Peyer's patch (tissue), 4 donors: ENCODE data around the gene SCN1B. TPM values are rescaled to one million over a fixed set of nuclear protein-coding genes. Genes with fewer than 3 reads are reported as not detected.

Source experiments
- DNase-seq, 3 donors: peaks; one replicate each; pipeline ENCODE4 v3.0.0-alpha.2; 2017 to 2019
- H3K27ac ChIP-seq, 4 donors: fragments of 200-600 bp; sonication (generic); one replicate each; pipeline ENCODE4 v1.5.1; 2016 to 2019
- H3K27me3 ChIP-seq, 2 donors: fragments of 200-600 bp; sonication (generic); one replicate each; pipeline ENCODE4 v1.5.1; 2019
- H3K36me3 ChIP-seq, 3 donors: fragments of 200-600 bp; sonication (generic); one replicate each; pipeline ENCODE4 v1.5.1; 2016 to 2019
- H3K4me1 ChIP-seq, 4 donors: fragments of 200-600 bp; sonication (generic); one replicate each; pipeline ENCODE4 v1.5.1; 2016 to 2019
- H3K4me3 ChIP-seq, 4 donors: fragments of 200-600 bp; sonication (generic); 1 replicate in 3 of 4; 2 replicates in 1 of 4; pipeline ENCODE4 v1.5.1; 2016 to 2019; ENCODE audit warnings: mild to moderate bottlenecking in 1 of 4
- H3K9me3 ChIP-seq, 4 donors: fragments of 200-600 bp; sonication (generic); one replicate each; pipeline ENCODE4 v1.5.1; 2016 to 2019; ENCODE audit warnings: mild to moderate bottlenecking in 1 of 4
- POLR2A ChIP-seq, 2 donors: fragments of 450-650 bp; IDR thresholded peaks; one replicate each; pipeline ENCODE4 v1.5.1; 2017; ENCODE audit warnings: antibody characterized with exemption in 2 of 2, mild to moderate bottlenecking in 2 of 2, moderate library complexity in 2 of 2
- total RNA-seq, 4 donors: library from RNA; depleted of rRNA; stranded (reverse); fragments of >200 nt; gene quantifications; one replicate each; pipeline ENCODE4 v1.1.0, GENCODE V29; 2016
- TF ChIP-seq, protein P1 (sequence below), 6 experiments: fragments of 450-650 bp in 4 of 6; fragments of 200-600 bp in 2 of 6; sonication (generic) in 1 of 6; IDR thresholded peaks; one replicate each; pipeline ENCODE4 v1.5.1; 2017 to 2019; ENCODE audit warnings: antibody characterized with exemption in 6 of 6, mild to moderate bottlenecking in 3 of 6, moderate library complexity in 1 of 6

The SCN1B gene
- total RNA-seq, 4 donors from 2014 or later = 2.8 to 9.1 (median 5.1) TPM

- Histone ChIP-seq H3K4me3 (no peak overlapping the region), H3K27me3 (peaks cover 0 to 4% of the 10 kb centered on the region in 2 donors), H3K36me3 (peaks cover 0 to 5% (median 0%) of the 10 kb centered on the region in 3 donors), H3K27ac (no peak overlapping the region), H3K4me1 (peaks cover 0 to 16% (median 8%) of the 10 kb centered on the region in 4 donors), H3K9me3 (no peaks in the 10 kb centered on the region)
- TF ChIP-seq, protein P1, sequence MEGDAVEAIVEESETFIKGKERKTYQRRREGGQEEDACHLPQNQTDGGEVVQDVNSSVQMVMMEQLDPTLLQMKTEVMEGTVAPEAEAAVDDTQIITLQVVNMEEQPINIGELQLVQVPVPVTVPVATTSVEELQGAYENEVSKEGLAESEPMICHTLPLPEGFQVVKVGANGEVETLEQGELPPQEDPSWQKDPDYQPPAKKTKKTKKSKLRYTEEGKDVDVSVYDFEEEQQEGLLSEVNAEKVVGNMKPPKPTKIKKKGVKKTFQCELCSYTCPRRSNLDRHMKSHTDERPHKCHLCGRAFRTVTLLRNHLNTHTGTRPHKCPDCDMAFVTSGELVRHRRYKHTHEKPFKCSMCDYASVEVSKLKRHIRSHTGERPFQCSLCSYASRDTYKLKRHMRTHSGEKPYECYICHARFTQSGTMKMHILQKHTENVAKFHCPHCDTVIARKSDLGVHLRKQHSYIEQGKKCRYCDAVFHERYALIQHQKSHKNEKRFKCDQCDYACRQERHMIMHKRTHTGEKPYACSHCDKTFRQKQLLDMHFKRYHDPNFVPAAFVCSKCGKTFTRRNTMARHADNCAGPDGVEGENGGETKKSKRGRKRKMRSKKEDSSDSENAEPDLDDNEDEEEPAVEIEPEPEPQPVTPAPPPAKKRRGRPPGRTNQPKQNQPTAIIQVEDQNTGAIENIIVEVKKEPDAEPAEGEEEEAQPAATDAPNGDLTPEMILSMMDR (IDR thresholded peaks at IDR 0.05) = no peak
- TF ChIP-seq POLR2A (IDR thresholded peaks at IDR 0.05) = no peak
- no peak for DNase-seq
Measured at GRCh38 chr19:35034588-35035382, 4.5 kb downstream of the SCN1B start.

DNA sequence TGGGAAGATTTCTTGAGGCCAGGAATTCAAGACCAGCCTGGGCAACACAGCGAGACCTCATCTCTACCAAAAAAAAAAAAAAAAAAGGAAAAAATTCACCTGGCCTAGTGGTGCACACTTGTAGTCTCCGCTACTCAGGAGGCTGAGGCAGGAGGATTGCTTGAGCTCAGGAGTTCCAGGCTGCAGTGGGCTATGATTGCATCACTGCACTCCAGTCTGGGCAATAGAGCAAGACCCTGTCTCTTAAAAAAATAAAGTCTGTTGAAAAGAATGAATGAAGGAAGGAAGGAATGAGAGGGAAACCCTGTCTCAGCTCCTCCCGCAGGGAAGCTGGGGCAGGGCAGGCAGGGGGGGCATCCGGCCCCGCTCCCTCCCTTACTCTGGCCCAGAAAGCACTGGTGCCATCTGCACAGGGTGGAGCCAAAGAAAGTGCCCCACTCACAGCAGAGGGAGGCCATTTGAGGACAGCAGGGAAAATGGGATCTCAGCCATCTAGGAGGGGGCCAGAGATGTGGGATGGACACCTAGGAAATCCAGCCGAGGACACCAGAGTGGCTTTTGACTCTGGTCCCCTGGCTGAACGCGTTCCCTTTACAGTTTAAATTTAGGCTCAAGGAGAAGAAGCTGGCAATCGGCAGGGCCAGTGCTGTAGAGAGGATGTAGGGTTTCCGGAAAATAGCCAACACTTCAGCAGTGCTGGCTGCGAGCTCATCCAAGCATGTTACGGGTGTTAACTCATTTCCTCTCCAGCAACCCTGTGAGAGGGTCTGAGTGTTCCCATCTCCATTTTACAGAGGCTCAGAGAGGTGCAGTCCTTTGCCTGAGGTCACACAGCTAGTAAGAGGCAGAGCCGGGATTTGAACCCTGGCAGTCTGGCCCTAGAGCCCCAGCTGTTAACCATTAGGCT, 7.7 kb downstream of the SCN1B start:
- peak overlapping the region in 3 of 4 donors; percentile 9 to 50 (median 26) for H3K27ac ChIP-seq
- peak in 1 of 3 donors; percentile 44 for DNase-seq
- peaks cover 0 to 5% (median 0%) of the 10 kb centered on the region in 3 donors for H3K36me3 ChIP-seq
- H3K27me3 ChIP-seq = peaks cover 0 to 7% of the 10 kb centered on the region in 2 donors
- H3K4me3 ChIP-seq = no peak overlapping the region
- TF ChIP-seq POLR2A (IDR thresholded peaks at IDR 0.05) = no peak
- TF ChIP-seq, protein P1 (IDR thresholded peaks at IDR 0.05) = no peak
- H3K4me1 ChIP-seq = peaks cover 0 to 38% (median 22%) of the 10 kb centered on the region in 4 donors
- no peaks in the 10 kb centered on the region for H3K9me3 ChIP-seq

- H3K4me3 ChIP-seq = no peak overlapping the region
- H3K4me1 ChIP-seq = peaks cover 0 to 38% (median 22%) of the 10 kb centered on the region in 4 donors
- H3K27ac ChIP-seq = peak overlapping the region in 2 of 4 donors; percentile 9 to 50
- H3K27me3 ChIP-seq = peaks cover 0 to 7% of the 10 kb centered on the region in 2 donors
- no peak for DNase-seq
- H3K36me3 ChIP-seq = peaks cover 0 to 5% (median 0%) of the 10 kb centered on the region in 3 donors
- TF ChIP-seq, protein P1 (IDR thresholded peaks at IDR 0.05) = no peak
- TF ChIP-seq POLR2A (IDR thresholded peaks at IDR 0.05) = no peak
- no peaks in the 10 kb centered on the region for H3K9me3 ChIP-seq
Measured at GRCh38 chr19:35038623-35039512, 8.6 kb downstream of the SCN1B start.

- no peak for DNase-seq
- Histone ChIP-seq H3K27me3 (peaks cover 0 to 7% of the 10 kb centered on the region in 2 donors), H3K36me3 (no peaks in the 10 kb centered on the region), H3K9me3 (no peaks in the 10 kb centered on the region), H3K4me3 (peak overlapping the region in 3 of 4 donors; percentile 24 to 40 (median 30)), H3K4me1 (peaks cover 0 to 38% (median 22%) of the 10 kb centered on the region in 4 donors), H3K27ac (peak overlapping the region; percentile 17 to 57 (median 38))
- TF ChIP-seq POLR2A (IDR thresholded peaks at IDR 0.05) = no peak
- TF ChIP-seq, protein P1 (IDR thresholded peaks at IDR 0.05) = no peak
Measured at GRCh38 chr19:35039881-35040825, 9.9 kb downstream of the SCN1B start.
